ENCODE results near the gene ENTPD1.
"Not testable (repeated sequence)": the region's sequence is repeated elsewhere in the genome, so short reads cannot be mapped to it uniquely, and the experiment has no call there.

The ENTPD1 gene

DNA sequence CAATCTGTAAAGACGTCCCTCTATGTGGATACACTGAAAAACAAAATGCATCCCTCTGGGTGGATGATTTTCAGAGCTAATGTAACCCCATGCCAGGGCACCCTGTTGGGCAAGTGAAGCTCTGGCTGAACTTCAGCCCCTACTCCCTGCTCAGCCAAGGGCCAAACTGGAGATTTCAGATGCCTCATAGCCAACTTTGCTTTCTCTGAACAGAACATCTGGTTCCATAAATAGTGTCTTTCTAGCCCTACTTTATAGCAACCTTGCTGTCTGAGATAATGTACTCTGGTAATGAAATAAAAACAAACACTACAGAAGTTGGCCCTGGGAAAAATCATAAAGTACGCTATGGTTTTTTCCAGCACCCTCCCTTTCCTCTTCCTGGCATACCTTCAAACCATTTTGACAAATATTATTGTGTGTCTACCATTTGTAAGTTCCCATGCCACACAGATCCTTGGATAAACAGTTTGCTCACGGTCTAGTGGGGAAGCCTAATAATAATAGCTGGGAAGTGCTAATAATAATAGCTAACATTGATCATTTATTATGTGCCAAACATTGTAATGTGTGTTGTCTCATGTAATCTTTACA lies 3.4 kb downstream of the ENTPD1 start:
- DNase-seq = no peak

DNA sequence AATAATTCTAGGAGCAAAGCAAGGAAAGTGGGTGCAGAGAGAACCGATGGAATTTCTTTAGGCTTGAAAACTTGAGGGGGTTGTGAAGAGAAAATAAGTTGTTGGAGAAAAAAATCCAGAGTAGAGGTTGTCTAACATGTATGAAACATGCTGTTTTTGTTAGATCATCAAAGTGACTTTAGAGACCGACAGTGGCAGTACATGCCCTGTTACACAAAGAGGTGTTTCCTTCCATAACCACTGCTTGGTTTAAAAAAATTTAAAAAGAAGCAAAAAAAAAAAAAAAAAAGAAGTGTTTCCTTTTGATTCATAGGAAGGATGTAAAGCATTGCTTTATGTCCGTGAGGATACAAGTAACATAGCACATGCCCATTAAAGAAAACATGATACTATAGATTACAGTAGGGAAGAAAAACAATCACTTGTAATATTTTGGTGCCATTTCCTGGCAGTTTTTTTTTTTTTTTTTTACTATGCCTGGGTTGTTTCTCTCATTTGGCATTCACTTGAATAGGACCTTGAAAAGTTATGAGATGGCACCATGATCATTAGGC lies 6.1 kb downstream of the ENTPD1 start:
- no peak for DNase-seq

DNA sequence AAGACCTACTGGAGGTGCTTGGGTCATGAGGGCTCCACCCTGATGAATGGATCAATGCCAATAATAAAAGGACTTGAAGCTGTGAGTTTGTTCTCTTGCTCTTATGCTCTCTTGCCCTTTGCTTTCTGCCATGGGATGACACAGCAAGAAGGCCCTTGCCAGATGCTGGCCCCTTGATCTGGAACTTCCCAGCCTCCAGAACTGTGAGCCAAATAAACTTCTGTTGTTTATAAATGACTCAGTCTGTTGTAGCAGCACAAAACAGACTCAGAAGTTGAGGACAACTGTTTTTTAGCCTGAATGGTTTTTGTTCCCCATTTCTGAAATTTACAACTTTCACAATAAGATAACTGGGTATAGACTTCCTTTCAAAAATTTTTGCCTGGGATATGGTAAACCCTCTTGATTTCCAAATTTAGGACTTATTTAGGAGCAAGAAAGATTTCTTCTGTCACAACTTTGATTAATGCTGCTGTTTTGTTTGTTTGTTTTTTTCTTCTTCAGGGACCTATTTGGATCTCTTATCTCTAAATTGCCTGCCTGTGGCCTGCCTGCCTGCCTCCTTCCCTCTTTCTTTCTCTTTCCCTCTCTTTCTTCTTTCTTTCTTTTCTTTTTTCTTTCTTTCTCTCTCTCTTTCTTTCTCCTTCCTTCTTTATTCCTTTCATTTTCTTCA lies 12.1 kb downstream of the ENTPD1 start:
- no peak for DNase-seq

DNA sequence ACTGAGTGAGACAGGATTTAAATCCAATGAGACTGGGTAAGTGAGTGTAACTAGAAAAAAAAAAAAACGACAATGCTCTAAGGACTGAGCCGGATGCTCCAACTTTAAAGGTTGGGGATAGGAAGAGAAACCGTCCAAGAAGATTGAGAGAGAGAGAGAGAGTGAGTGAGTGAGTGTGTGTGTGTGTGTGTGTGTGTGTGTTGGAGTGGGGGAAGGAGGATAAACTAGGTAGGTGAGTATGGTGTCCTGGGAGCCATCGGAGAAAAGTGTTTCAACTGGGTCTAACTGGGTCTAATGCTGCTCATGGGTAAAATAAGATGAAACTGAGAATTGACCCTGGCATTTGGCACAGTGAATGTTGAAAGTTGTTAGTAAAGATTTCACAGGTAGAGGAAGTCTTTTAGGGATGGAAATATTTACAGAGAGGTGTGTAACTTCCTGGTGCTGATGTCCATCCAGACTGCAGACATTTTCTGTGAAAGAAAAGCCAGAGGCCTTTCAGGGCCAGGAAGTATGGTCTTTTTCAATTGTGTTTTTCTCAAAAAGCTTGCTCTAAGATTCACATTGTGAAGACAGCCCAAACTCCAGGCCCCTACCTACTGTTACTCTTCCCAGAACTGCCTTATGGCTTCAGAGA lies 14.2 kb downstream of the ENTPD1 start:
- no peak for DNase-seq

DNA sequence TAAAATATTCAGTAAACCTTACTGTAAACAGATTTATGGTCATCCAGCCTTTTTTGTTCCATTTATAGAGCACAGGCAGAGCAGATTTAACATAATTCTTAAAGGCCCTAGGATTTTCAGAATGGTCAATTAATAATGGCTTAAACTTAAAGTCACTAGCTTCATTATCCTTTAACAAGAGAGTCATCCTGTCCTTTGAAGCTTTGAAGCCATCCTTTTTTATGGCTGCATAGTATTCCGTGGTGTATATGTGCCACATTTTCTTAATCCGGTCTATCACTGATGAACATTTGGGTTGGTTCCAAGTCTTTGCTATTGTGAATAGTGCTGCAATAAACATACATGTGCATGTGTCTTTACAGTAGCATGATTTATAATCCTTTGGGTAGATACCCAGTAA lies 17.5 kb downstream of the ENTPD1 start:
- not testable (repeated sequence) for DNase-seq

DNA sequence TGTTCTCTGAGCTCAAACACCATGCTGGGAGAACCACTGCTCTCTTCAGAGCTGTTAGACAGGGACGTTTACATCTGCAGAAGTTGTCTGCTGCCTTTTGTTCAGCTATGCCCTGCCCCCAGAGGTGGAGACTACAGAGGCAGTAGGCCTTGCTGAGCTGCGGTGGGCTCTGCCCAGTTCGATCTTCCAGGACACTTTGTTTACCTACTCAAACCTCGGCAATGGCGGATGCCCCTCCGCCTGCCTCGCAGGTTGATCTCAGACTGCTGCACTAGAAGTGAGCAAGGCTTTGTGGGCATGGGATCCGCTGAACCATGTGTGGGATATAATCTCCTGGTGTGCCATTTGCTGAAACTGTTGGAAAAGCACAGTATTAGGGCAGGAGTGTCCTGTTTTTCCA lies 21.7 kb downstream of the ENTPD1 start:
- not testable (repeated sequence) for DNase-seq

DNA sequence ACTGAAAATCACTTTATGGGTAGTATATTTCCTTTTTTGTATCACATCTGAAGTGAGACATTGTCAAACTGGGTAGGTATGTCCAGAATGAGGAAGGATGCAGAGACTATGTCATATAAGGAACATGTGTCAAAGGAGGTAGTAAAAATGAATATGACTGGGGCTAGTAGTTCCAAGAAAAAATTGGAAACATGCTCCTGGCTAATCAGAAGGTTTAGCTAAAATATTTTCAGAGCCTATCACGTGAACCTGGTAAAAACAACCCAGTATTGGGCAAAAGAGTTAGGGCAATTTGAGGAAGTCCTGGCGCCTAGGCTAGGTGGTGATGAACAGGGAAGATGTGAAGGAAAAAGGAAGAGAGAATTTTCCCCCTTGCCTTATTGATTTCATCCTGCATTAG lies 26.4 kb downstream of the ENTPD1 start:
- no peak for DNase-seq

DNA sequence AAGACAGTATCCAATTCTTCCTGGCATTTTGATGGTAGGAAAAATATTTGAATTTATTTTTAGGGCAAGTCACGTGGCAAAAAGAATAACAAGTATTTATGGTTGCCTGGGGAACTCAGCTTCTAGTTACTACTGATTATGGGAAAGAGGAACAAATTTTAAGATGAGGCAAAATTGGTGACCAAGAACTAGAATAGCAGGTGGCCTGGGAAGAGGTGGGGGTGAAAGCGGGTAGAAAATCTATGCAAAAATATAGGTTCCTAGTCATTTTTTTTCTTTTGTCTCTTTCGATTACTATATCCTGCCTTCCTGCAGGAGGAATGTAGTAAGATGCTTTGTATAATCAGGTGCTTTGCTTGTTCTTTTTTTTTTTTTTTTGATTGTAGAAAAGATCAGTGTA lies 27.8 kb downstream of the ENTPD1 start:
- no peak for DNase-seq

DNA sequence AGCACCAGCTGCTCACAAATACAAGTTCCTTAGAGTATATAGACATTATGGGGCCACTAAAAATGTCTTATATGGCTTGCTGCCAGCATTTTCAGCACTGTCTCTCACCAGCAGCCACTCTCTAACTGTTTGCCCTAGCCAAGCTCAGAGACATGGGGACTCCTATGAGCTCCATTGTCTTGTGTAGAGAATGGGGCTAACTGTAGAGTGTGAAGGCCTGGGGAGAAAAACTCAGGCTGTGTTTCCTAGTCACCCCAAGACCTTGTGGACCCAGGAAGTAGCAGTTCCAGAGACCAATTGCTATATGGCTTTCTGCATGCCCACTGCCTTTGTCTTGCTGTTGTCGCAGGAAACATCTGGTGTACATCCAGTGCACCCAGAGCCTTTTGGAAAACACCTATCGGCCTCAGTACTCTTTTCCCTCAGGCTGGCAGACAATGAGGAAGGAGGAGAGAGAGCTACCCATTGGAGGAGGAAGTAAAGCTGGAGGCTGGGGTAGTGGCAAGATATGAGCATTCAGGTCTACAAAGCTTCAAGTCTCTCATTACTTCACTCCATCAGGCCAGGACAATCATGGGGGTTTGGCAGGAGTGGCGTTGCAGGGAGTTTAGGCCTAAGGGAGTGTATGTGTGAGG lies 28.4 kb downstream of the ENTPD1 start:
- DNase-seq = no peak

DNA sequence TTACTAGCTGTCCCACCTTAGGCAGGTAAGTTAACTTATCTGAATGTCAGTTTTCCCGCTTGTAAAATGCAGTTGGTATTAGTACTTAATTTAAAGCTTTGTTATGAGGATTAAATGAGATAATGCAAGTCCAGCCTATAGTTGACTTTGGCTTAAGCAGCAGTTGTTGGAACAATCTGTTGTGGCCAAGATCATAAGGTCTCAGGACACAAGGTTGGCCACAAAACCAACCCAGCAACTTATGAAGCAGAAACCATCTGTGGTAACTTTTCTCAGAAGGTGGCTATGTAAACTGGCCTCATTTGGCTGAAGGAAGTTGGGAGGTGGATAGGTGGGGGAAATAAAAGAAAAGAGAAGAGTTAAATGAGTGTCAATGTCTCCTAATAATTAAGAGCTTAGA lies 29.4 kb downstream of the ENTPD1 start:
- no peak for DNase-seq

DNA sequence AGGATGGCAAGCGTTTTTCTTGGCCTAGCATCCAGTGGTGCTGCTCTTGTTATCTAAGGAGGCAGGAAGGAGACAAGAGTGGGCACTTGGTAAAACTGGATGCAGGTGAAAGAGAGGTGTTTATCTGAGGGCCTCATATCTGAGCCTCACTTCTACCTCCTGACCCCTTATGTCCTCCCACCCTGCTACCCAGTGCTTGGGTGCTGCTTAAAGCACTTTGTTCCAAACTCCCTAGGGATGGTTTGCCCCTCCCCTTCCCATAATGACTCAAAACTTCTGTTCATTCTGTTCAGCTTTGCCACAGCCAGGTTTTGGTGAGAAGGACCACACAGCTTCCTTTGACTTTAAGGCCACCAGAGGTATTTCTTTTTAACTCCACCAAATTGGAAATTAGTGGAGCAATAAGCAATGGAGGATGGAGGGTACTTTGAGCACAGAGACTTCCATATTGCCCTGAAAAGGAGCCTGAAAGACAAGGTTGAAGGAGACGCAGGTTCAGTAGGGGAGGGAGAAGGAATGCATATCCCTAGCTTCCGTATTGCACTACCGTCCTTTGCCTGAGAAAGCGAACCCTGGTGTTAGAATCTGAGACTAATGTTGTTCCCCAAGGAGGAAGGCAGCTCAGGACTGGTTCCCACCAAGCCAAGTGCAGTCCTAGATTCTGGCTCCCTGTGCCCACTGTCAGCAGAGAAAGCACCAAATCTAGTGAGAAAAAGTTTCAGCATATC lies 30.1 kb downstream of the ENTPD1 start:
- no peak for DNase-seq

DNA sequence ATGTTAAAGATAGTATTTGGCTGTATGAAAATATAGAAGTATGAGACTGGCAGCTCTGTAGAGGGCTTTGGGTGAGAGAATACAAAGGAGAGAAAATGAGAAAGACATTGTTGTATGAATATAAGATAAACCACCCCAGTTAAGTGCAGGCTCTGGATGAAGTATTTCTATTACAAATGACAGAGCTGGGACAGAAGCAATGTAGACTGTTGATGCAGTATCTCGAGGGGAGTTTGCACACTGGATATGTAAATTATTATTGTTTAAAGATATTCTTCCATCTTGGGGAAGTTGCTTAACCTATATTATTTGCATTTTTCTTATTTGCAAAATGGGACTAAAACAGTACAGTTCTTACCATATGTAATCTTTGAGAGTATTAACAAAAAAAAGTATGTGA lies 31.5 kb downstream of the ENTPD1 start:
- DNase-seq = no peak

DNA sequence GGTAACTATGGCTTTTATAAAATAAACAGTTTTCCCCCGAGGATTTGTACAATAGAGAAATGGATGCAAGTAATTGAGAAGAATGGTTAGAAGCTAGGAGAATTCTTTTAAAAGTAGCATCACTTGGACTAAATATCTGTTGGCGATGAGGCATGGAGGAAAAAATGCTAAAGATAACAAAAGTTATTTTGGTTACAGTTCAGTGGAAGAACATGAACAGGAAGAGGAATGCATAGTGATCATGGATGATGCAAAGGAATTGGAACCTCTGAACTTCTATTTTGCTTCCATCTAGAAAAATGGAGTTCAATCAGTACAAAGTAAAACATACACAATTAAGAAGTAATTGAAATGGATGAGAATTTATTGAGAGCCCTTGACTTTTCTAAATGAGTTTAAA lies 32.9 kb downstream of the ENTPD1 start:
- no peak for DNase-seq

DNA sequence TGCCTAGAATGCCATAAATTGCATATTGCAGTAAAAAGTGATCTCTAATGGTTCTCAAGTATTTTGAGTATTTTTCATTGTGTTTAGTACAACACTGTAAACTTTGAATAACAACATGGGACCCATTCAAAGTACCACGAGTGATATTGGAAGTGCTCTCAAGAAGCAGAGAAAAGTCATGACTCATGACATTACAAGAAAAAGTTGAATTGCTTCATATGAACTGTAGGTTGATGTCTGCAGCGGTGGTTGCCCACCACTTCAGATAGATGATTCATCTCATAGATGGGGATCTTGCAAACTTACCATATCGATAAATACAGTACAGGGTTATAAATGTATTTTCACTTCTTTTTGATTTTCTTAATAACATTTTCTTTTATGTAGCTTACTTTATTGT lies 33.9 kb downstream of the ENTPD1 start:
- DNase-seq = no peak

DNA sequence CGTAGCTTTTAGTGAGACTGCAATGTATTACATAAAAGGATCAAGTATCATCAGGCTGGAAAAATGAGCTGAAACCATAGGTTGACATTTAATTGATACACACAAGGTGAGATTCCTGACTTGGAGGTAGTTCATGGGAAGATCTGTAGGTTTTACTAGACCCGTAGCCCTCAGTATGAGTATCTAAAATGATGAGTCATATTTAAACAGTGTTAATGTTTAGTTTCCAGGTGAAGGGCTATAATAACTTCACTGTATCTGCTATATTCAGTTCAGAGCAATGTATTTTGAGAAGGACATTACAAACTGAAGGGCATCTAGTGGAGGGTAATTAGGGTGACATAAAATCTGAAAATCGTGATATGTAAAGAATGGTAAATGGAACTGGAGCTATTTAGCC lies 35.0 kb downstream of the ENTPD1 start:
- DNase-seq = no peak

DNA sequence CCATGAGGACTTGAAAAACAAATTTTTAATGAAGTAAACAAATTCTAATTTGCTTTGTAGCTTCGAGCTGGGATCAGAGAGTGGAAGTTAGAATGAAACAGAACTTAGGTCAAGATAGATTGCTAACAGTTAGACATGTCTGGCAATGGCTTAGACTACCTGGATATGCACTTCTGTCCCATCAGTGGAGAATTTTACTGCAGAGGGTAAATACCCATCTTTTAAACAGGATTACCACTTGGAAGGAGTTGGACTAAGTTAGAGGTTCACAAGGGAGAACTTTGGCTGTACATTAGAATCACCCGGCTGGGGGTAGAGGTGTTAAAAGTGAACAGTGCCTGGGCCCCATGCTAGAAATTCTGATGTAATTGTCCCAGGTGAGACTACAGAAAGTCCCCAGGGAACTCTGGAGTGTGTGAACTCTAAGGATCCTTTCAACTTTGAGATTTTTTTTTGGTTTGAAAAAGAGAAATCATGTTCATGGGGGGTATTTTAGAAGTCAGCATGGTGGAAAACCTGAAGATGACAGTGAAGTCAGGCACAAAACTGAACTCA lies 35.5 kb downstream of the ENTPD1 start:
- DNase-seq = no peak

DNA sequence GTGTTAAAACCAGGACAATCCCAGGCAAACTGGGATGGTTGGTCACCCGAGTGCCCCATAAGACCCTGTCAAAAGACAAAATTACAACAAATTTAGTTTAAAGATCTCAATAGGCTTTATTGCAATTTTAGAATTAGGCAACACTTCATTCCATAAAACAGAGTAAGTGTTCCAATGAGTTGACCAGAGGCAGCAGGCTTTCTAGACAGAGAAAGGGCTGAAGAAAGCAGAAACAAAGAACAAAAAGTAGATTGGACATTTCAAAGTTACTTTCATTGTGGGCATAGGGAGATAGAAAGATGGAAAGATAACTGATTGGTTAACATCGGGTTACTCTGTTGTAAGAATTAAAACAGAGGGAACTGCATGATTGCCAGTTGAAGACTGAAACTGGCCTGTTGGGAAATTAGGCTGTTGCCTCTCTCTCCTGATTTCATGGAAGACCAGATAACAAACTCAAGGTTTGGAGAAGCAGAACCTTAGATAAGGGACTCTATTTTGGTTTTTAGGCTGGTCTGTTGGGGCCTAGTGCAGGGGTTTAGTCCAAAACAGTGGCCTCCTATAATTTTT lies 36.3 kb downstream of the ENTPD1 start:
- no peak for DNase-seq

DNA sequence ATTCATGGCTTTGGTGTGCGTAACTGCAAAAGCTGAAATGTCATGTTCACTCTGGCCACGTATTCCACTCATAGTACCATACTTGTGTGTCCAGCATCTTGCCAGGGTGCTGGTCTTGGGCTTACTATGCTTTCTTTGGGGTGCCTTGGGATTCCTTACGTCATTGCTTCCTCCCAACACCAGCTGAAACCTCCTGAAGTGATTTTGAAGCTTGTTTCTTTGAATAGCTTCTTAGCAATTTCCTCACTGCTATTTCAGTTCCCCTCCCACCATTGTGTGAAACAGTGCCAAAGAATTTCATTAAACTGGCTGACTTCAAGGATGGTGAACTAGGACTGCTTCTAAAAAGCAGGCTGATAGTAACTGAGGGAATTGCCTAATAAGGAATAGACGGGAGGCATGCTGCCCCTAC lies 36.9 kb downstream of the ENTPD1 start:
- DNase-seq = no peak

DNA sequence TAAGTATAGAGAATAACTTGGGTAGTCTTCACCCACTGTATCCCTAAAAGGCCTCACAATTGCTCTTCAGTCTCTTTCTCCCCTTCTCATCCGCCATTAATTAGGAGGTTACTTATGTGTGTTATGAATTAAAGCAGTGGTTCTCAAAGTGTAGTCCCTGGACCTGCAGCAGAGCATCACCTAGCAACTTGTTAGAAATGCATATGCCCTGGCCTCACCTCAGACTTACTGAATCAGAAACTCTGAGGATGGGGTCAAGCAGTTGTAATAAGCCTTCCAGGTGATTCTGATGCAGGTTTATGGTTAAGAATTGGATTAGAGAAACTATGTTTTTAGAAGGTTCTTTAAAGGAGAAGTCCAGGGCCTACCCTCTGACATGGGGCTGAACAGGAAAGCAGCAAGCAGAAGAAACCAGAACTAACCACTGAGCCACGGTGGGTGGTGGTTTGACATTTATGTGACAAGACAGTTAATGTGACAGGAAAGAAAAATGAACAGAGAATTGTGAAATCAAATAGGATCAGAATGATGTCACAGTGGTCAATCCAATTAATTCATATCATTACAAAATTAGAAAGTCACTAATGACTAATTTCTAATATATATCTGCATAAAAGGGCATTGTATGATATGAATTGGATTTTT lies 37.6 kb downstream of the ENTPD1 start:
- no peak for DNase-seq

DNA sequence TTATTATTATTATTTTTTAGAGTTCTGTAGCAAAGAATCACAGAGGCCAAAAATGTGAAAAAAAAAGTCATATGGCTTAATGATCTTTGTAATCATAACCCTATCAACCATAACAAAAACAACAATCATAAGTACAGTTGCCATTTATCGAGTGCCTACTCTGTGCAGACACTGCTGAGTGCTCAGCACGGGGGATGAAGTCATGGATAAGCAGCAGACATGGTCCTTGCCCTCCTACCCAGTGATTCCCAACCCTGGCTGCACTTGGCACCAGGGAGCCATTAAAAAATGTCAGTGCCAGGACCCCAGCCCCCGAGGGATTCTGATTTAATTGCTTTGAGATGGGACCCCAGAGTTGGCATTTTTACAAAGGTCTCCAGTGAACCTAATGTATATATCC lies 38.2 kb downstream of the ENTPD1 start:
- DNase-seq = no peak

DNA sequence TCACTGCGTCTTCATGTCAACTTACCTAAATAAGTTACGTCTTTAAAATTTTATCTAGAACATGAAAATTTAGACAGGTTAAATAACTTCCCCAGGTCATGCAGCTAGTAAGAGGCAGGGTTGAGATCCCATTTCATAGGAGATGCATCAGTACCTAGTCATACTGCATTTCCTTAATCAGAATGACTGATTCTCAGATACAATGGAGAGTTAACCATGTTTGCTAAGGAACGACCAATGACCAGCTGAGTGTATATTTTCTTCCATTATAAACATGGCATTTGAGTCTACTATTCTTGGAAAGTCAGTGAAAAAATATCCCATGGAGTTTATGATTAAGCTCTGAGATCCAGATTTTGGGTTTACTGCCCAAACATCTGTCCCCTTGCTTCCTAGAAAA lies 39.6 kb downstream of the ENTPD1 start:
- no peak for DNase-seq

DNA sequence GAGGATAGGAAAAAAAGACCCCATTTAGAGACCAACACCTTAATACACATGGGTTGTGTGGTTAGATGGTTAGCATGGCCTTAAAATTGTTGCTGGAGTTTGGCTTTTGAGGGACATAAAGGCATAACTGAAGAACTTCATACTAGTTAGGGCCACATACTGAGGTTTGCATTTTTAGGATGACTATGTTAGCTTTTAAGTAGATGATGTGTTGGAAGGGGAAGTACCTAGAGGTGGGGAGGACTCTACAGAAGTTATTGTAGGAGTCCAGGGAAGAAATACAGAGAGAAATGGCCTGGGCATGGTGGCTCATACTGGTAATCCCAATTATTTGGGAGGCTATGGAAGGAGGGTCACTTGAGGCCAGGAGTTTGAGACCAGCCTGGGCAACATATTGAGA lies 40.5 kb downstream of the ENTPD1 start:
- no peak for DNase-seq
